Liver (tissue), 9 donors: ENCODE measurements around the gene BFSP1. TPM values are rescaled to one million over a fixed set of nuclear protein-coding genes. Genes with fewer than 3 reads are reported as not detected.

Experiments
- DNase-seq: peaks from one replicate; pipeline ENCODE4 v3.0.0-alpha.2; 2017; ENCODE audit warnings: low spot score
- H3K27ac ChIP-seq, 2 donors: one replicate each; pipeline ENCODE4 v1.7.0; 2013; ENCODE audit warnings: inconsistent platforms in 2 of 2, low read length in 2 of 2, control low read depth in 1 of 2, low read depth in 1 of 2, mild to moderate bottlenecking in 1 of 2
- H3K27me3 ChIP-seq, 4 donors: one replicate each; pipeline versions ENCODE4 v1.6.1 to v1.7.0; 2013; ENCODE audit warnings: low read length in 3 of 4, inconsistent platforms in 1 of 4, mild to moderate bottlenecking in 1 of 4, moderate library complexity in 1 of 4; ENCODE audit not compliant: control insufficient read depth in 4 of 4, insufficient read depth in 4 of 4
- H3K36me3 ChIP-seq, 4 donors: one replicate each; pipeline versions ENCODE4 v1.6.1 to v1.7.0; 2013; ENCODE audit warnings: low read length in 3 of 4, mild to moderate bottlenecking in 3 of 4, low read depth in 1 of 4, moderate library complexity in 1 of 4; ENCODE audit not compliant: control insufficient read depth in 4 of 4, insufficient read depth in 3 of 4
- H3K4me1 ChIP-seq, 4 donors: one replicate each; pipeline versions ENCODE4 v1.6.1 to v1.7.0; 2013; ENCODE audit warnings: low read length in 3 of 4, mild to moderate bottlenecking in 3 of 4, moderate library complexity in 1 of 4; ENCODE audit not compliant: control insufficient read depth in 4 of 4, insufficient read depth in 4 of 4
- H3K4me3 ChIP-seq, 3 donors: one replicate each; pipeline versions ENCODE4 v1.6.1 to v1.7.0; 2013; ENCODE audit warnings: low read length in 3 of 3, control low read depth in 1 of 3, low read depth in 1 of 3, mild to moderate bottlenecking in 1 of 3
- H3K9ac ChIP-seq, 2 donors: one replicate each; pipeline ENCODE4 v1.7.0; 2013; ENCODE audit warnings: low read length in 2 of 2, mild to moderate bottlenecking in 2 of 2, moderate library complexity in 2 of 2, control low read depth in 1 of 2, low read depth in 1 of 2
- H3K9me3 ChIP-seq, 4 donors: one replicate each; pipeline versions ENCODE4 v1.6.1 to v1.7.0; 2013; ENCODE audit warnings: low read length in 3 of 4; ENCODE audit not compliant: control insufficient read depth in 4 of 4
- CTCF ChIP-seq: fragments of 150-350 bp; IDR thresholded peaks from 2 replicates; pipeline ENCODE4 v1.5.1; 2017; ENCODE audit warnings: improper control_type of control experiment, low read depth, low read length; ENCODE audit not compliant: missing input control
- EGR1 ChIP-seq, 2 donors: IDR thresholded peaks; 2 replicates each; pipeline ENCODE4 v1.6.1; 2016 to 2018; ENCODE audit warnings: antibody characterized with exemption in 2 of 2, low read depth in 2 of 2
- FOXA1 ChIP-seq: IDR thresholded peaks from 2 replicates; pipeline ENCODE4 v1.6.1; 2016; ENCODE audit warnings: antibody characterized with exemption
- FOXA2 ChIP-seq: IDR thresholded peaks from 2 replicates; pipeline ENCODE4 v1.6.1; 2016; ENCODE audit warnings: antibody characterized with exemption
- GABPA ChIP-seq, 2 donors: IDR thresholded peaks in 1 of 2; conservative IDR thresholded peaks in 1 of 2; 2 replicates each; pipeline ENCODE4 v1.6.1; 2016; ENCODE audit warnings: antibody characterized with exemption in 2 of 2, mild to moderate bottlenecking in 1 of 2, moderate library complexity in 1 of 2
- HNF4A ChIP-seq, 2 donors: conservative IDR thresholded peaks; 2 replicates each; pipeline ENCODE4 v1.6.1; 2016; ENCODE audit warnings: antibody characterized with exemption in 2 of 2, mild to moderate bottlenecking in 2 of 2
- HNF4G ChIP-seq: IDR thresholded peaks from 2 replicates; pipeline ENCODE4 v1.6.1; 2016; ENCODE audit warnings: antibody characterized with exemption
- JUND ChIP-seq, 2 donors: IDR thresholded peaks; 2 replicates each; pipeline ENCODE4 v1.6.1; 2016; ENCODE audit warnings: antibody characterized with exemption in 2 of 2
- NR2F2 ChIP-seq: IDR thresholded peaks from 2 replicates; pipeline ENCODE4 v1.6.1; 2016; ENCODE audit warnings: antibody characterized with exemption
- RAD21 ChIP-seq, 2 donors: IDR thresholded peaks; 2 replicates each; pipeline ENCODE4 v1.6.1; 2016; ENCODE audit warnings: antibody characterized with exemption in 2 of 2, mild to moderate bottlenecking in 2 of 2
- SP1 ChIP-seq: IDR thresholded peaks from 2 replicates; pipeline ENCODE4 v1.6.1; 2018; ENCODE audit warnings: antibody characterized with exemption, mild to moderate bottlenecking
- TAF1 ChIP-seq: conservative IDR thresholded peaks from 2 replicates; pipeline ENCODE4 v1.6.1; 2016; ENCODE audit warnings: antibody characterized with exemption, mild to moderate bottlenecking
- WGBS: extraction: QIAGEN DNeasy Blood & Tissue Kit; methylation state at CpG from one replicate; pipeline ENCODE4 v1.1.7; 2013; 5-methylcytosine and 5-hydroxymethylcytosine counted together
- polyA plus RNA-seq, 2 donors: library from polyadenylated mRNA; stranded (reverse) in 1 of 2; unstranded in 1 of 2; fragments of 200-250 nt in 1 of 2; fragments of >200 nt in 1 of 2; fragmentation: Nextera tagmentation in 1 of 2; extraction: Ambion mirVana in 1 of 2; gene quantifications; one replicate each; pipeline versions ENCODE4 v1.2.1 to v1.2.3, GENCODE V29; 2013 to 2015
- total RNA-seq, 2 donors: library from RNA; depleted of rRNA; stranded (reverse); fragments of >200 nt; gene quantifications; one replicate each; pipeline ENCODE4 v1.2.3, GENCODE V29; 2014
- TF ChIP-seq, protein P1 (sequence below): IDR thresholded peaks from 2 replicates; pipeline ENCODE4 v1.6.1; 2016; ENCODE audit warnings: antibody characterized with exemption
- TF ChIP-seq, protein P2 (sequence below): IDR thresholded peaks from 2 replicates; pipeline ENCODE4 v1.6.1; 2016; ENCODE audit warnings: antibody characterized with exemption
- TF ChIP-seq, protein P3 (sequence below): IDR thresholded peaks from 2 replicates; pipeline ENCODE4 v1.6.1; 2016; ENCODE audit warnings: antibody characterized with exemption, mild to moderate bottlenecking
- TF ChIP-seq, protein P4 (sequence below): IDR thresholded peaks from 2 replicates; pipeline ENCODE4 v1.6.1; 2016; ENCODE audit warnings: antibody characterized with exemption
- donor health status: healthy.
- donor health status: healthy.
- donor health status: healthy.
- donor health status: healthy.
- donor health status: healthy.

BFSP1 gene
- total and polyA plus RNA-seq, 4 donors, result 0.14 to 0.28 (median 0.21) TPM

DNA sequence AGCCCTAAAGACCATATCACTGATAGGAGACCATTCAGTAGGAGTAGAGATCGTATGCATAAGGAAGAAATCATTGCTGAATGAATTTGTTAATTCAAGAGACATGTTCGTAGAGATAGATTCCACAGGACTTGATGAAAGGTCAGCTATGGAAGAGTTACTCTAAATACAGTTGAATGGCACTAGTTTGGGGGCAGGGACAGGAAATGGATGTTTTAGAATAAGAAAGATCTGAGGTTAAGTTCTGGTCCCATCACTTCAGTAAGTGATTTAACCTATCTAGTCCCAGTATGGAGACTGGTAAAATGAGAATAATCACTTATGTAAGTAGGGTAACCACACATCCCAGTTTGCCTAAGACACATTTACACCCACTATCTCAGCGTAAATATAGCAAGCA is 2.9 kb upstream of the BFSP1 start (continued):
- TF ChIP-seq, protein P1, sequence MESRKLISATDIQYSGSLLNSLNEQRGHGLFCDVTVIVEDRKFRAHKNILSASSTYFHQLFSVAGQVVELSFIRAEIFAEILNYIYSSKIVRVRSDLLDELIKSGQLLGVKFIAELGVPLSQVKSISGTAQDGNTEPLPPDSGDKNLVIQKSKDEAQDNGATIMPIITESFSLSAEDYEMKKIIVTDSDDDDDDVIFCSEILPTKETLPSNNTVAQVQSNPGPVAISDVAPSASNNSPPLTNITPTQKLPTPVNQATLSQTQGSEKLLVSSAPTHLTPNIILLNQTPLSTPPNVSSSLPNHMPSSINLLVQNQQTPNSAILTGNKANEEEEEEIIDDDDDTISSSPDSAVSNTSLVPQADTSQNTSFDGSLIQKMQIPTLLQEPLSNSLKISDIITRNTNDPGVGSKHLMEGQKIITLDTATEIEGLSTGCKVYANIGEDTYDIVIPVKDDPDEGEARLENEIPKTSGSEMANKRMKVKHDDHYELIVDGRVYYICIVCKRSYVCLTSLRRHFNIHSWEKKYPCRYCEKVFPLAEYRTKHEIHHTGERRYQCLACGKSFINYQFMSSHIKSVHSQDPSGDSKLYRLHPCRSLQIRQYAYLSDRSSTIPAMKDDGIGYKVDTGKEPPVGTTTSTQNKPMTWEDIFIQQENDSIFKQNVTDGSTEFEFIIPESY, result no peak
- TF ChIP-seq NR2F2 (no peak), HNF4G (no peak), FOXA1 (no peak), TAF1 (no peak)

DNA sequence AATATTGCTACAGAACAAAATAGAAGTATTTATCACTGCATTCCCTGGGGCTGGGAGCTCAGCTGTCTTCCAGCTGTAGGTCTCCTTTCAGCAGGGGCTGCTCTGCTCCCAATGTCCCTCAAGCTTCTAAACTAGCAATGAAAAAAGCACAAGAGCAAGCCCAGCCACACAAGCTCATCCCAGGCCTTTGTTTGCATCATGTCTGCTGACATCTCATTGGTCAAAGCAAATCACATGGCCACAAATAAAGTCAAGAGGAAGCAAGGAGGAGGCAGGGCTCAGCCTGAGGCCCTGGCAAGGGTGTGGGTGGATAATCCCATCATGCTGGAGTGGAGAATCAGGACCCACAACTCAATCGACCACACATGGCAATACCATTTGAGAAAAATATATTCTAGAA is 2.2 kb upstream of the BFSP1 start:
- no peaks in the 10 kb centered on the region for H3K36me3 ChIP-seq
- WGBS, result 69% methylated on average over 1 of the region's 1 CpG
- H3K4me1 ChIP-seq, result peaks cover 0 to 8% (median 6%) of the 10 kb centered on the region in 4 donors
- no peak overlapping the region for H3K4me3 ChIP-seq
- no peak for DNase-seq
- H3K9me3 ChIP-seq, result no peaks in the 10 kb centered on the region
- H3K27ac ChIP-seq, result no peak overlapping the region
- TF ChIP-seq GABPA (IDR thresholded peaks at IDR 0.05 in 1 of 2, conservative IDR thresholded peaks at IDR 0.05 in 1 of 2) (no peak), FOXA2 (no peak), NR2F2 (no peak)
- TF ChIP-seq, protein P2, sequence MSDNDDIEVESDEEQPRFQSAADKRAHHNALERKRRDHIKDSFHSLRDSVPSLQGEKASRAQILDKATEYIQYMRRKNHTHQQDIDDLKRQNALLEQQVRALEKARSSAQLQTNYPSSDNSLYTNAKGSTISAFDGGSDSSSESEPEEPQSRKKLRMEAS, result no peak
- no peak overlapping the region for H3K9ac ChIP-seq
- H3K27me3 ChIP-seq, result no peaks in the 10 kb centered on the region

DNA sequence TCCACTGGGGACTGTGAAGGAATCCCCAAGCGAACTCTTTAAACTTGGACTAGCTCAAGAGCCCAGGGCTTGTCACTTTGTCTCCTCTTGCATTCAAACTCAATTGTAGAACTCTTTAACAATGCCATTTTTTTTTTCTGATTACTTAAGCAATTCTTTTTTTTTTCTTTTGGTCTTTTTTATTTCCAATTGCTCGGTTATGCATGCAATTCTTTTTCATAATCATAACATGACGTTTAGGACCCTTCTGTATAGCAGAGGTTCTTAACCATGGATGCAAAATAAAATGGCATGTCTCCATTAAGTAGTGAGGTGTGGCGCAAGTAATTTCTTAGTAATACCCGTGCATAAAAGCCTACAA is 466 bp upstream of the BFSP1 start:
- peak overlapping the region in 1 of 2 donors; percentile 41 for H3K9ac ChIP-seq
- no peaks in the 10 kb centered on the region for H3K27me3 ChIP-seq
- 82% methylated on average over 5 of the region's 5 CpGs for WGBS
- H3K9me3 ChIP-seq, result no peaks in the 10 kb centered on the region
- no peak for DNase-seq
- TF ChIP-seq, protein P3, sequence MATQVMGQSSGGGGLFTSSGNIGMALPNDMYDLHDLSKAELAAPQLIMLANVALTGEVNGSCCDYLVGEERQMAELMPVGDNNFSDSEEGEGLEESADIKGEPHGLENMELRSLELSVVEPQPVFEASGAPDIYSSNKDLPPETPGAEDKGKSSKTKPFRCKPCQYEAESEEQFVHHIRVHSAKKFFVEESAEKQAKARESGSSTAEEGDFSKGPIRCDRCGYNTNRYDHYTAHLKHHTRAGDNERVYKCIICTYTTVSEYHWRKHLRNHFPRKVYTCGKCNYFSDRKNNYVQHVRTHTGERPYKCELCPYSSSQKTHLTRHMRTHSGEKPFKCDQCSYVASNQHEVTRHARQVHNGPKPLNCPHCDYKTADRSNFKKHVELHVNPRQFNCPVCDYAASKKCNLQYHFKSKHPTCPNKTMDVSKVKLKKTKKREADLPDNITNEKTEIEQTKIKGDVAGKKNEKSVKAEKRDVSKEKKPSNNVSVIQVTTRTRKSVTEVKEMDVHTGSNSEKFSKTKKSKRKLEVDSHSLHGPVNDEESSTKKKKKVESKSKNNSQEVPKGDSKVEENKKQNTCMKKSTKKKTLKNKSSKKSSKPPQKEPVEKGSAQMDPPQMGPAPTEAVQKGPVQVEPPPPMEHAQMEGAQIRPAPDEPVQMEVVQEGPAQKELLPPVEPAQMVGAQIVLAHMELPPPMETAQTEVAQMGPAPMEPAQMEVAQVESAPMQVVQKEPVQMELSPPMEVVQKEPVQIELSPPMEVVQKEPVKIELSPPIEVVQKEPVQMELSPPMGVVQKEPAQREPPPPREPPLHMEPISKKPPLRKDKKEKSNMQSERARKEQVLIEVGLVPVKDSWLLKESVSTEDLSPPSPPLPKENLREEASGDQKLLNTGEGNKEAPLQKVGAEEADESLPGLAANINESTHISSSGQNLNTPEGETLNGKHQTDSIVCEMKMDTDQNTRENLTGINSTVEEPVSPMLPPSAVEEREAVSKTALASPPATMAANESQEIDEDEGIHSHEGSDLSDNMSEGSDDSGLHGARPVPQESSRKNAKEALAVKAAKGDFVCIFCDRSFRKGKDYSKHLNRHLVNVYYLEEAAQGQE, result no peak
- no peak for TF ChIP-seq HNF4G
- no peak for TF ChIP-seq FOXA1
- no peak for TF ChIP-seq SP1
- no peak for TF ChIP-seq TAF1
- no peak for TF ChIP-seq RAD21 (IDR thresholded peaks at IDR 0.05)
- TF ChIP-seq GABPA (IDR thresholded peaks at IDR 0.05 in 1 of 2, conservative IDR thresholded peaks at IDR 0.05 in 1 of 2), result no peak
- no peak for TF ChIP-seq FOXA2
- TF ChIP-seq, protein P4, sequence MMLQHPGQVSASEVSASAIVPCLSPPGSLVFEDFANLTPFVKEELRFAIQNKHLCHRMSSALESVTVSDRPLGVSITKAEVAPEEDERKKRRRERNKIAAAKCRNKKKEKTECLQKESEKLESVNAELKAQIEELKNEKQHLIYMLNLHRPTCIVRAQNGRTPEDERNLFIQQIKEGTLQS, result no peak
- TF ChIP-seq JUND (IDR thresholded peaks at IDR 0.05), result no peak
- TF ChIP-seq, protein P2, result no peak
- no peak for TF ChIP-seq HNF4A (conservative IDR thresholded peaks at IDR 0.05)
- no peak for TF ChIP-seq EGR1 (IDR thresholded peaks at IDR 0.05; ENCODE audit: low read depth in 2 of 2)
- TF ChIP-seq NR2F2, result no peak
- no peak for TF ChIP-seq CTCF
- peak overlapping the region; percentile 22 to 68 (median 53) for H3K4me3 ChIP-seq
- H3K36me3 ChIP-seq, result no peaks in the 10 kb centered on the region
- H3K27ac ChIP-seq, result peak overlapping the region; percentile 8 to 61
- H3K4me1 ChIP-seq, result peaks cover 0 to 8% (median 6%) of the 10 kb centered on the region in 4 donors
